WTC11 (cell line): ENCODE data around the gene ISG20L2. TPM values are rescaled to one million over a fixed set of nuclear protein-coding genes. Genes with fewer than 3 reads are reported as not detected.
A peak's percentile ranks its signal among the peaks of the same experiment; 100 is the strongest.

Source experiments
- ARID4B ChIP-seq: sonication (generic); formaldehyde crosslinking; IDR thresholded peaks from 2 replicates; pipeline ENCODE4 v1.8.0; 2023; ENCODE audit warnings: missing genetic modification reagents, mild to moderate bottlenecking, borderline replicate concordance
- ATF2 ChIP-seq: sonication (generic); formaldehyde crosslinking; IDR thresholded peaks from 2 replicates; pipeline ENCODE4 v1.8.1; 2022; ENCODE audit warnings: low read depth, missing genetic modification reagents, borderline replicate concordance
- ATF3 ChIP-seq: sonication (generic); formaldehyde crosslinking; conservative IDR thresholded peaks from 2 replicates; pipeline ENCODE4 v1.8.1; 2022; ENCODE audit warnings: mild to moderate bottlenecking, missing genetic modification reagents
- E2F5 ChIP-seq: sonication (generic); formaldehyde crosslinking; IDR thresholded peaks from 2 replicates; pipeline ENCODE4 v1.8.1; 2022; ENCODE audit warnings: mild to moderate bottlenecking, moderate library complexity, missing genetic modification reagents
- GABPB1 ChIP-seq: sonication (generic); formaldehyde crosslinking; IDR thresholded peaks from 2 replicates; pipeline ENCODE4 v1.8.1; 2023; ENCODE audit warnings: mild to moderate bottlenecking, missing genetic modification reagents
- IRF1 ChIP-seq: sonication (generic); formaldehyde crosslinking; IDR thresholded peaks from 2 replicates; pipeline ENCODE4 v1.8.0; 2023; ENCODE audit warnings: missing genetic modification reagents
- SP1 ChIP-seq: sonication (generic); formaldehyde crosslinking; conservative IDR thresholded peaks from 2 replicates; pipeline ENCODE4 v1.8.1; 2022; ENCODE audit warnings: missing genetic modification reagents
- TEAD4 ChIP-seq: sonication (generic); formaldehyde crosslinking; IDR thresholded peaks from 2 replicates; pipeline ENCODE4 v1.8.0; 2022; ENCODE audit warnings: mild to moderate bottlenecking, missing genetic modification reagents
- ZBTB43 ChIP-seq: sonication (generic); formaldehyde crosslinking; IDR thresholded peaks from 2 replicates; pipeline ENCODE4 v1.8.1; 2023; ENCODE audit warnings: mild to moderate bottlenecking, missing genetic modification reagents
- ZNF219 ChIP-seq: sonication (generic); formaldehyde crosslinking; IDR thresholded peaks from 2 replicates; pipeline ENCODE4 v1.8.0; 2023; ENCODE audit warnings: missing genetic modification reagents, mild to moderate bottlenecking, borderline replicate concordance
- ZSCAN18 ChIP-seq: fragments of 250-450 bp; sonication (Bioruptor Pico); IDR thresholded peaks from 2 replicates; pipeline ENCODE4 v2.1.2; 2022; ENCODE audit warnings: mild to moderate bottlenecking, moderate library complexity
- total RNA-seq: library from RNA; stranded (reverse); gene quantifications from 3 replicates; pipeline ENCODE4 v1.2.3, GENCODE V29; 2021
- TF ChIP-seq, protein P1 (sequence below): fragments of 250-450 bp; sonication (Bioruptor Pico); IDR thresholded peaks from 2 replicates; pipeline ENCODE4 v1.9.0; 2021; ENCODE audit warnings: moderate library complexity, mild to moderate bottlenecking, inconsistent platforms, borderline replicate concordance
- TF ChIP-seq, protein P2 (sequence below): sonication (generic); formaldehyde crosslinking; IDR thresholded peaks from 2 replicates; pipeline ENCODE4 v1.8.1; 2023; ENCODE audit warnings: mild to moderate bottlenecking, missing genetic modification reagents, borderline replicate concordance
- TF ChIP-seq, protein P3 (sequence below): sonication (generic); formaldehyde crosslinking; IDR thresholded peaks from 2 replicates; pipeline ENCODE4 v1.8.1; 2023; ENCODE audit warnings: mild to moderate bottlenecking, moderate library complexity, missing genetic modification reagents
- TF ChIP-seq, protein P4 (sequence below): sonication (generic); formaldehyde crosslinking; IDR thresholded peaks from 2 replicates; pipeline ENCODE4 v1.8.1; 2023; ENCODE audit warnings: mild to moderate bottlenecking, missing genetic modification reagents, moderate library complexity

ISG20L2 gene
- total RNA-seq, 1 experiment from 2014 or later, result 43.8 TPM

GRCh38 chr1:156676820-156677615 lies 51.5 kb downstream of the ISG20L2 start, which contains the start of gene NES (continued):
- TF ChIP-seq, protein P1, sequence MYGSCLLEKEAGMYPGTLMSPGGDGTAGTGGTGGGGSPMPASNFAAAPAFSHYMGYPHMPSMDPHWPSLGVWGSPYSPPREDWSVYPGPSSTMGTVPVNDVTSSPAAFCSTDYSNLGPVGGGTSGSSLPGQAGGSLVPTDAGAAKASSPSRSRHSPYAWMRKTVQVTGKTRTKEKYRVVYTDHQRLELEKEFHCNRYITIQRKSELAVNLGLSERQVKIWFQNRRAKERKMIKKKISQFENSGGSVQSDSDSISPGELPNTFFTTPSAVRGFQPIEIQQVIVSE (CRISPR knock-in tag), result no peak
- no peak for TF ChIP-seq ZSCAN18 (CRISPR knock-in tag)
- TF ChIP-seq E2F5 (CRISPR knock-in tag), result peak; percentile 65; the same call in 1 of the 2 replicates
- TF ChIP-seq ATF3 (CRISPR knock-in tag), result peak; percentile 73
- TF ChIP-seq IRF1 (CRISPR knock-in tag), result peak; percentile 38; the same call in 1 of the 2 replicates
- peak; percentile 77; the same call in 1 of the 2 replicates for TF ChIP-seq TEAD4 (CRISPR knock-in tag)
- TF ChIP-seq, protein P2, sequence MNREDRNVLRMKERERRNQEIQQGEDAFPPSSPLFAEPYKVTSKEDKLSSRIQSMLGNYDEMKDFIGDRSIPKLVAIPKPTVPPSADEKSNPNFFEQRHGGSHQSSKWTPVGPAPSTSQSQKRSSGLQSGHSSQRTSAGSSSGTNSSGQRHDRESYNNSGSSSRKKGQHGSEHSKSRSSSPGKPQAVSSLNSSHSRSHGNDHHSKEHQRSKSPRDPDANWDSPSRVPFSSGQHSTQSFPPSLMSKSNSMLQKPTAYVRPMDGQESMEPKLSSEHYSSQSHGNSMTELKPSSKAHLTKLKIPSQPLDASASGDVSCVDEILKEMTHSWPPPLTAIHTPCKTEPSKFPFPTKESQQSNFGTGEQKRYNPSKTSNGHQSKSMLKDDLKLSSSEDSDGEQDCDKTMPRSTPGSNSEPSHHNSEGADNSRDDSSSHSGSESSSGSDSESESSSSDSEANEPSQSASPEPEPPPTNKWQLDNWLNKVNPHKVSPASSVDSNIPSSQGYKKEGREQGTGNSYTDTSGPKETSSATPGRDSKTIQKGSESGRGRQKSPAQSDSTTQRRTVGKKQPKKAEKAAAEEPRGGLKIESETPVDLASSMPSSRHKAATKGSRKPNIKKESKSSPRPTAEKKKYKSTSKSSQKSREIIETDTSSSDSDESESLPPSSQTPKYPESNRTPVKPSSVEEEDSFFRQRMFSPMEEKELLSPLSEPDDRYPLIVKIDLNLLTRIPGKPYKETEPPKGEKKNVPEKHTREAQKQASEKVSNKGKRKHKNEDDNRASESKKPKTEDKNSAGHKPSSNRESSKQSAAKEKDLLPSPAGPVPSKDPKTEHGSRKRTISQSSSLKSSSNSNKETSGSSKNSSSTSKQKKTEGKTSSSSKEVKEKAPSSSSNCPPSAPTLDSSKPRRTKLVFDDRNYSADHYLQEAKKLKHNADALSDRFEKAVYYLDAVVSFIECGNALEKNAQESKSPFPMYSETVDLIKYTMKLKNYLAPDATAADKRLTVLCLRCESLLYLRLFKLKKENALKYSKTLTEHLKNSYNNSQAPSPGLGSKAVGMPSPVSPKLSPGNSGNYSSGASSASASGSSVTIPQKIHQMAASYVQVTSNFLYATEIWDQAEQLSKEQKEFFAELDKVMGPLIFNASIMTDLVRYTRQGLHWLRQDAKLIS (CRISPR knock-in tag), result no peak
- peak; percentile 69 for TF ChIP-seq ARID4B
- TF ChIP-seq, protein P3, sequence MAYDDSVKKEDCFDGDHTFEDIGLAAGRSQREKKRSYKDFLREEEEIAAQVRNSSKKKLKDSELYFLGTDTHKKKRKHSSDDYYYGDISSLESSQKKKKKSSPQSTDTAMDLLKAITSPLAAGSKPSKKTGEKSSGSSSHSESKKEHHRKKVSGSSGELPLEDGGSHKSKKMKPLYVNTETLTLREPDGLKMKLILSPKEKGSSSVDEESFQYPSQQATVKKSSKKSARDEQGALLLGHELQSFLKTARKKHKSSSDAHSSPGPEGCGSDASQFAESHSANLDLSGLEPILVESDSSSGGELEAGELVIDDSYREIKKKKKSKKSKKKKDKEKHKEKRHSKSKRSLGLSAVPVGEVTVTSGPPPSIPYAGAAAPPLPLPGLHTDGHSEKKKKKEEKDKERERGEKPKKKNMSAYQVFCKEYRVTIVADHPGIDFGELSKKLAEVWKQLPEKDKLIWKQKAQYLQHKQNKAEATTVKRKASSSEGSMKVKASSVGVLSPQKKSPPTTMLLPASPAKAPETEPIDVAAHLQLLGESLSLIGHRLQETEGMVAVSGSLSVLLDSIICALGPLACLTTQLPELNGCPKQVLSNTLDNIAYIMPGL, result 0 out of 2 replicates have a peak, but pooled peaks have one; percentile 57
- no peak; the same call in 1 of the 2 replicates for TF ChIP-seq ZBTB43 (CRISPR knock-in tag)
- TF ChIP-seq SP1 (CRISPR knock-in tag), result peak; percentile 91
- peak; percentile 83 for TF ChIP-seq ZNF219 (CRISPR knock-in tag)
- TF ChIP-seq, protein P4, sequence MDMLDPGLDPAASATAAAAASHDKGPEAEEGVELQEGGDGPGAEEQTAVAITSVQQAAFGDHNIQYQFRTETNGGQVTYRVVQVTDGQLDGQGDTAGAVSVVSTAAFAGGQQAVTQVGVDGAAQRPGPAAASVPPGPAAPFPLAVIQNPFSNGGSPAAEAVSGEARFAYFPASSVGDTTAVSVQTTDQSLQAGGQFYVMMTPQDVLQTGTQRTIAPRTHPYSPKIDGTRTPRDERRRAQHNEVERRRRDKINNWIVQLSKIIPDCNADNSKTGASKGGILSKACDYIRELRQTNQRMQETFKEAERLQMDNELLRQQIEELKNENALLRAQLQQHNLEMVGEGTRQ, result no peak; the same call in 1 of the 2 replicates
- TF ChIP-seq GABPB1 (CRISPR knock-in tag), result no peak
- TF ChIP-seq ATF2 (CRISPR knock-in tag), result no peak; the same call in 1 of the 2 replicates
